Upper lobe of left lung (tissue), 6 donors: ENCODE data around the gene SYNJ2. TPM values are rescaled to one million over a fixed set of nuclear protein-coding genes. Genes with fewer than 3 reads are reported as not detected.

ENCODE experiments used
- ATAC-seq, 2 donors: fragments of 200-7000 bp; cut with Tn5 transposase; one replicate each; pipeline ENCODE4 v1.9.1; 2022; ENCODE audit warnings: mild to moderate bottlenecking in 2 of 2, moderate library complexity in 2 of 2; ENCODE audit not compliant: low FRiP score in 2 of 2
- DNase-seq, 2 donors: peaks; one replicate each; pipeline ENCODE4 v3.0.0-alpha.2; 2019 to 2020
- H3K27ac ChIP-seq, 4 donors: fragments of 200-600 bp; sonication (generic); one replicate each; pipeline ENCODE4 v1.5.1; 2016 to 2019
- H3K27me3 ChIP-seq, 4 donors: fragments of 200-600 bp; sonication (generic); one replicate each; pipeline ENCODE4 v1.5.1; 2017 to 2019
- H3K36me3 ChIP-seq, 4 donors: fragments of 200-600 bp; sonication (generic); one replicate each; pipeline ENCODE4 v1.5.1; 2016 to 2019
- H3K4me1 ChIP-seq, 4 donors: fragments of 200-600 bp; sonication (generic); one replicate each; pipeline ENCODE4 v1.5.1; 2018 to 2019
- H3K4me3 ChIP-seq, 4 donors: fragments of 200-600 bp; sonication (generic); one replicate each; pipeline ENCODE4 v1.5.1; 2017 to 2019; ENCODE audit warnings: mild to moderate bottlenecking in 2 of 4, moderate library complexity in 1 of 4
- H3K9me3 ChIP-seq, 4 donors: fragments of 200-600 bp; sonication (generic); one replicate each; pipeline ENCODE4 v1.5.1; 2018 to 2019
- CTCF ChIP-seq, 6 experiments: fragments of 450-650 bp in 4 of 6; fragments of 200-600 bp in 2 of 6; sonication (generic) in 2 of 6; IDR thresholded peaks; one replicate each; pipeline ENCODE4 v1.5.1; 2016 to 2019; ENCODE audit warnings: antibody characterized with exemption in 6 of 6
- EP300 ChIP-seq, 4 donors: sonication (generic); formaldehyde crosslinking; IDR thresholded peaks; one replicate each; pipeline ENCODE4 v1.5.1; 2017; ENCODE audit warnings: antibody characterized with exemption in 4 of 4, control low read depth in 2 of 4
- POLR2A ChIP-seq, 4 donors: fragments of 450-650 bp; IDR thresholded peaks; one replicate each; pipeline ENCODE4 v1.5.1; 2016 to 2017; ENCODE audit warnings: antibody characterized with exemption in 4 of 4, mild to moderate bottlenecking in 2 of 4
- POLR2AphosphoS5 ChIP-seq, 2 donors: sonication (generic); formaldehyde crosslinking; IDR thresholded peaks; one replicate each; pipeline ENCODE4 v1.5.1; 2017; ENCODE audit warnings: antibody characterized with exemption in 2 of 2
- WGBS, 2 donors: methylation state at CpG; one replicate each; pipeline ENCODE4 v1.1.5; 2017 to 2018; 5-methylcytosine and 5-hydroxymethylcytosine counted together
- total RNA-seq, 6 donors: library from RNA; depleted of rRNA in 4 of 6; stranded (reverse); fragments of >200 nt in 4 of 6; gene quantifications; one replicate each; pipeline versions ENCODE4 v1.1.0 to v1.2.1, GENCODE V29; 2016 to 2021
- donor health status: DM: no; HTN: no; CAD: no; lungs with moderate emphysema.
- donor health status: DM: no; HTN: yes; CAD: no; lungs with severe emphysema.

Gene SYNJ2
- total RNA-seq, 6 donors from 2014 or later, result 3.0 to 7.7 (median 4.2) TPM

GRCh38 chr6:158049055-158050028 lies 67.7 kb downstream of the SYNJ2 start:
- Histone ChIP-seq H3K27ac (no peak overlapping the region), H3K4me1 (no peaks in the 10 kb centered on the region), H3K27me3 (no peaks in the 10 kb centered on the region), H3K36me3 (no peaks in the 10 kb centered on the region), H3K9me3 (no peaks in the 10 kb centered on the region), H3K4me3 (no peak overlapping the region)
- peak; percentile 13 to 52 for ATAC-seq
- 86 to 92% methylated on average over 11 to 16 of the region's 17 CpGs for WGBS, 2 donors
- DNase-seq, result no peak
- no peak for TF ChIP-seq EP300 (IDR thresholded peaks at IDR 0.05)

GRCh38 chr6:158050107-158050735 lies 68.6 kb downstream of the SYNJ2 start:
- TF ChIP-seq CTCF (IDR thresholded peaks at IDR 0.05), result no peak
- TF ChIP-seq EP300 (IDR thresholded peaks at IDR 0.05), result no peak
- no peak for TF ChIP-seq POLR2A (IDR thresholded peaks at IDR 0.05)
- no peak for TF ChIP-seq POLR2AphosphoS5 (IDR thresholded peaks at IDR 0.05)
- ATAC-seq (no peak), DNase-seq (no peak)
- Histone ChIP-seq H3K9me3 (no peaks in the 10 kb centered on the region), H3K36me3 (no peaks in the 10 kb centered on the region), H3K4me1 (no peaks in the 10 kb centered on the region), H3K27ac (no peak overlapping the region), H3K4me3 (no peak overlapping the region), H3K27me3 (no peaks in the 10 kb centered on the region)
- WGBS, 2 donors, result 77 to 96% methylated on average over 5 to 8 of the region's 8 CpGs

- no peak overlapping the region for H3K4me3 ChIP-seq
- H3K36me3 ChIP-seq, result no peaks in the 10 kb centered on the region
- DNase-seq (no peak), ATAC-seq (no peak)
- TF ChIP-seq POLR2AphosphoS5 (IDR thresholded peaks at IDR 0.05) (no peak), EP300 (IDR thresholded peaks at IDR 0.05) (no peak)
- no peaks in the 10 kb centered on the region for H3K27me3 ChIP-seq
- H3K4me1 ChIP-seq, result no peaks in the 10 kb centered on the region
- no peak overlapping the region for H3K27ac ChIP-seq
- 94 to 96% methylated on average over 4 of the region's 4 CpGs for WGBS, 2 donors
- no peaks in the 10 kb centered on the region for H3K9me3 ChIP-seq
These were observed 69.3 kb downstream of the SYNJ2 start for GRCh38 chr6:158050955-158051354.

- Histone ChIP-seq H3K36me3 (no peaks in the 10 kb centered on the region), H3K4me1 (no peaks in the 10 kb centered on the region), H3K9me3 (no peaks in the 10 kb centered on the region), H3K27me3 (no peaks in the 10 kb centered on the region), H3K4me3 (no peak overlapping the region), H3K27ac (no peak overlapping the region)
- TF ChIP-seq EP300 (IDR thresholded peaks at IDR 0.05) (no peak), POLR2A (IDR thresholded peaks at IDR 0.05) (no peak), POLR2AphosphoS5 (IDR thresholded peaks at IDR 0.05) (no peak), CTCF (IDR thresholded peaks at IDR 0.05) (no peak)
- ATAC-seq (no peak), DNase-seq (no peak)
- WGBS, 2 donors, result 91 to 93% methylated on average over 2 of the region's 2 CpGs
These were observed 70.3 kb downstream of the SYNJ2 start for GRCh38 chr6:158051968-158052367.

GRCh38 chr6:158053377-158054313 lies 72.0 kb downstream of the SYNJ2 start:
- Histone ChIP-seq H3K27ac (no peak overlapping the region), H3K27me3 (no peaks in the 10 kb centered on the region), H3K9me3 (no peaks in the 10 kb centered on the region), H3K36me3 (no peaks in the 10 kb centered on the region), H3K4me1 (peaks cover 0 to 6% (median 0%) of the 10 kb centered on the region in 4 donors), H3K4me3 (no peak overlapping the region)
- no peak for DNase-seq
- no peak for ATAC-seq
- no peak for TF ChIP-seq POLR2AphosphoS5 (IDR thresholded peaks at IDR 0.05)
- no peak for TF ChIP-seq CTCF (IDR thresholded peaks at IDR 0.05)
- TF ChIP-seq EP300 (IDR thresholded peaks at IDR 0.05), result no peak
- no peak for TF ChIP-seq POLR2A (IDR thresholded peaks at IDR 0.05)
- 47 to 50% methylated on average over 2 of the region's 2 CpGs for WGBS, 2 donors
